Measurements from ENCODE around the gene CPA4. TPM values are rescaled to one million over a fixed set of nuclear protein-coding genes. Genes with fewer than 3 reads are reported as not detected.

CPA4 gene
- total and polyA plus RNA-seq, 7 donors: 0.06 TPM; not detected in 6

DNA sequence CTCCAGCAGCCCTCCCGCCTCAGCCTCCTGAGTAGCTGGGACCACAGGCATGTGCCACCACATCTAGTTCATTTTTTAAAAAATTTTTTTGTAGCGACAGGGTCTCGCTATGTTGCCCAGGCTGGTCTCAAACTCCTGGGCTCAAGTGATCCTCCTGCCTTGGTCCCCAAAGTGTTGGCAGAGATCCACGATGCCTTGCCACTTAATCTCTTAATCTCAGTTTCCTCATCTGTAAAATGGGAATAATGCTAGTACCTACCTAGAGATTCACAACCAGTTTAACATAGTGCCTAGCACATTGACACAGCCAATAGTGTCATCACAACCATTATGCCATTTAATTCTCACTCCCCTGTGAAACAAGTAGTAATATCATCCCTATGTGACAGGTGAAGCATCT, 4.8 kb upstream of the CPA4 start:
- no peak for DNase-seq
- no peaks in the 10 kb centered on the region for H3K9me3 ChIP-seq
- no peaks in the 10 kb centered on the region for H3K36me3 ChIP-seq
- WGBS, 2 donors: 94 to 95% methylated on average over 4 of the region's 4 CpGs
- H3K4me3 ChIP-seq: no peak overlapping the region
- intact Hi-C loops (cut with DNase I): no loop called here
- no peaks in the 10 kb centered on the region for H3K27me3 ChIP-seq
- no peaks in the 10 kb centered on the region for H3K4me1 ChIP-seq
- H3K27ac ChIP-seq: no peak overlapping the region
- TF ChIP-seq EP300 (IDR thresholded peaks at IDR 0.05) (no peak), POLR2AphosphoS5 (IDR thresholded peaks at IDR 0.05) (no peak), POLR2A (IDR thresholded peaks at IDR 0.05) (no peak)
- TF ChIP-seq, protein P1, sequence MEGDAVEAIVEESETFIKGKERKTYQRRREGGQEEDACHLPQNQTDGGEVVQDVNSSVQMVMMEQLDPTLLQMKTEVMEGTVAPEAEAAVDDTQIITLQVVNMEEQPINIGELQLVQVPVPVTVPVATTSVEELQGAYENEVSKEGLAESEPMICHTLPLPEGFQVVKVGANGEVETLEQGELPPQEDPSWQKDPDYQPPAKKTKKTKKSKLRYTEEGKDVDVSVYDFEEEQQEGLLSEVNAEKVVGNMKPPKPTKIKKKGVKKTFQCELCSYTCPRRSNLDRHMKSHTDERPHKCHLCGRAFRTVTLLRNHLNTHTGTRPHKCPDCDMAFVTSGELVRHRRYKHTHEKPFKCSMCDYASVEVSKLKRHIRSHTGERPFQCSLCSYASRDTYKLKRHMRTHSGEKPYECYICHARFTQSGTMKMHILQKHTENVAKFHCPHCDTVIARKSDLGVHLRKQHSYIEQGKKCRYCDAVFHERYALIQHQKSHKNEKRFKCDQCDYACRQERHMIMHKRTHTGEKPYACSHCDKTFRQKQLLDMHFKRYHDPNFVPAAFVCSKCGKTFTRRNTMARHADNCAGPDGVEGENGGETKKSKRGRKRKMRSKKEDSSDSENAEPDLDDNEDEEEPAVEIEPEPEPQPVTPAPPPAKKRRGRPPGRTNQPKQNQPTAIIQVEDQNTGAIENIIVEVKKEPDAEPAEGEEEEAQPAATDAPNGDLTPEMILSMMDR (IDR thresholded peaks at IDR 0.05): no peak

DNA sequence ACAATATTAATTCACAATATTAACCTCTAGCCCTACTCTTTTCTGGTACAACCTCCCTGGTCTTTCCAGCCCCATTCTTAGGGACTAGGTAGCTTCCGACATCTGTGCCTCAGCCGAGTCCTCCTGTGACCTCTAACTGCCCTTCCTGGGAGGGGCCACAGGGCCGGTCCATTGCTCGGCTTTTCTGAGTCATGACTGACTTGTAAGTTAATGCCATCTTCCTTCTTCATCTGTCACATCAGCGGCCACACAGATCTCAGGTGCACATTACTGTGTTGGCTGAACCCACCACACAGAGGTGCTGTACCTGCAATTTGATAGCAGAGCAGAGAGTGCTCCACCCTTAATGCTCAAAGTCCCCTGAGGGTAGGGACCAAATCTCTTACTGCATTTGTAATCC, 4.1 kb upstream of the CPA4 start:
- H3K4me3 ChIP-seq: no peak overlapping the region
- H3K4me1 ChIP-seq: no peaks in the 10 kb centered on the region
- no peaks in the 10 kb centered on the region for H3K27me3 ChIP-seq
- no peak for TF ChIP-seq POLR2AphosphoS5 (IDR thresholded peaks at IDR 0.05)
- TF ChIP-seq EP300 (IDR thresholded peaks at IDR 0.05): no peak
- TF ChIP-seq, protein P1 (IDR thresholded peaks at IDR 0.05): no peak
- no peak for TF ChIP-seq POLR2A (IDR thresholded peaks at IDR 0.05)
- DNase-seq: no peak
- no peaks in the 10 kb centered on the region for H3K36me3 ChIP-seq
- no peaks in the 10 kb centered on the region for H3K9me3 ChIP-seq
- intact Hi-C loops (cut with DNase I): no loop called here
- WGBS, 2 donors: 84 to 86% methylated on average over 5 of the region's 5 CpGs
- no peak overlapping the region for H3K27ac ChIP-seq

DNA sequence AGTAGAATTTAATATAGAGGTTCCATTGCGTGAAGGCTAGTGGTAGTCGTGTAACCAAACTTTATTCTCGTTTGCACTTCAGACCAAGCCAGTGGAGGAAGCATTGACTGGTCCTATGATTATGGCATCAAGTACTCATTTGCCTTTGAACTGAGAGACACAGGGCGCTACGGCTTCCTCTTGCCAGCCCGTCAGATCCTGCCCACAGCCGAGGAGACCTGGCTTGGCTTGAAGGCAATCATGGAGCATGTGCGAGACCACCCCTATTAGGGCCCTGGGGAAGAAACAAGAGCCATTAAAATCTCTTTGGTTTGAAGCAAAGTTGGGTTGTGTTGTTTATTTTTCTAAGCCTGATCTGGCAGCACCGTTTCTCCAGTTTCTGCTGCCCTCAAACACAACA, 3.5 kb upstream of the CPA4 start:
- intact Hi-C loops (cut with DNase I): no loop called here
- H3K27ac ChIP-seq: no peak overlapping the region
- no peaks in the 10 kb centered on the region for H3K9me3 ChIP-seq
- DNase-seq: no peak
- H3K27me3 ChIP-seq: no peaks in the 10 kb centered on the region
- TF ChIP-seq EP300 (IDR thresholded peaks at IDR 0.05): no peak
- no peak for TF ChIP-seq POLR2AphosphoS5 (IDR thresholded peaks at IDR 0.05)
- TF ChIP-seq, protein P1 (IDR thresholded peaks at IDR 0.05): no peak
- no peak for TF ChIP-seq POLR2A (IDR thresholded peaks at IDR 0.05)
- H3K36me3 ChIP-seq: no peaks in the 10 kb centered on the region
- no peak overlapping the region for H3K4me3 ChIP-seq
- H3K4me1 ChIP-seq: no peaks in the 10 kb centered on the region
- 92 to 94% methylated on average over 9 of the region's 9 CpGs for WGBS, 2 donors

DNA sequence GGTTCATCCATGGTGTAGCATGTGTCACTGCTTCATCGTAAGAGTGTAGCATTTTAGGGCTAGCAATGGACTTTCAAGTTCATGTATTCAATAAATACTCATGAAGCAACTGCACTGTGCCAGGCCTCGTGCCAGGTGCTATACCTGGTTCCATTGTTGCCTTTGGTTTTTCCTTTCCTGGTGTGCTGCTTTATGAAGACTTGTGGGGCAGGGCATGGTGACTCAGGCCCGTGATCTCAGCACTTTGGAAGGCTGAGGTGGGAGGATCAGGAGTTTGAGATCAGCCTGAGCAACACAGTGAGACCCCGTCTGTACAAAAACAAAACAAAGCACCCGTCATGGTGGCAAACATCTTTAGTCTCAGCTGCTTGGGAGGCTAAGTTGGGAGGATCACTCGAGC, 2.2 kb upstream of the CPA4 start:
- no peaks in the 10 kb centered on the region for H3K36me3 ChIP-seq
- H3K27me3 ChIP-seq: no peaks in the 10 kb centered on the region
- H3K4me3 ChIP-seq: no peak overlapping the region
- no peaks in the 10 kb centered on the region for H3K4me1 ChIP-seq
- intact Hi-C loops (cut with DNase I): no loop called here
- H3K27ac ChIP-seq: no peak overlapping the region
- 86 to 94% methylated on average over 6 of the region's 6 CpGs for WGBS, 2 donors
- H3K9me3 ChIP-seq: no peaks in the 10 kb centered on the region
- no peak for DNase-seq
- TF ChIP-seq POLR2AphosphoS5 (IDR thresholded peaks at IDR 0.05): no peak
- TF ChIP-seq EP300 (IDR thresholded peaks at IDR 0.05): no peak
- TF ChIP-seq, protein P1 (IDR thresholded peaks at IDR 0.05): no peak
- no peak for TF ChIP-seq POLR2A (IDR thresholded peaks at IDR 0.05)

DNA sequence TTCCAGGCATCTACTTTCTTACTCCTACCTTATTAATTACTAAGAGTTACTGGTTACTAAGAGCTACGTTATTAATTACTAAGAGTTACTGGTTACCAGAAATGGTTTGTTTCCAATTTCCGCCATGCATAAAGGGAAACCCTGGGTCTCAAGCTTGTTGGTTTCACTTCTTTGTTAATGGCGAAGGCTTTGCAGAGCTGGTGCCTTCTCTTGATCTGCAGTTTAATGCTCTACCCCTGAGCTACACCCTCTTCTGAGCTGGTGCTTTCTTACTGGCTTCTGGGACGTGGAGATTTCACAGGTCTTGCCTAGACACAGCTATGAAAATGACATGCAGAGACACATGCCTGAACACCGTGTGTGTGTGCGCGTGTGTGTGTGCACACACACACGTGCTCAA, 560 bp downstream of the CPA4 start:
- no peak overlapping the region for H3K27ac ChIP-seq
- no peak overlapping the region for H3K4me3 ChIP-seq
- no peaks in the 10 kb centered on the region for H3K36me3 ChIP-seq
- no peak for TF ChIP-seq POLR2AphosphoS5 (IDR thresholded peaks at IDR 0.05)
- no peak for TF ChIP-seq EP300 (IDR thresholded peaks at IDR 0.05)
- TF ChIP-seq, protein P1 (IDR thresholded peaks at IDR 0.05): no peak
- TF ChIP-seq POLR2A (IDR thresholded peaks at IDR 0.05): no peak
- WGBS, 2 donors: 86 to 88% methylated on average over 8 of the region's 8 CpGs
- no peak for DNase-seq
- intact Hi-C loops (cut with DNase I): no loop called here
- no peaks in the 10 kb centered on the region for H3K4me1 ChIP-seq
- H3K27me3 ChIP-seq: no peaks in the 10 kb centered on the region
- H3K9me3 ChIP-seq: no peaks in the 10 kb centered on the region
